GM10248 (cell line): ENCODE measurements around the gene LRBA.

ENCODE experiments used
- CTCF ChIA-PET: fragments of 300-600 bp; sonication (Branson Sonifier 250); formaldehyde crosslinking; extraction: SDS; loops from one replicate; lab custom pipeline; 2021; ENCODE audit warnings: antibody characterized with exemption; lab: Yijun Ruan, JAX
- POLR2A ChIA-PET: fragments of 350-650 bp; sonication (Branson Sonifier 250); formaldehyde crosslinking; extraction: SDS; loops from one replicate; lab custom pipeline; 2020; ENCODE audit warnings: antibody characterized with exemption; lab: Yijun Ruan, JAX
- DNase-seq: peaks from one replicate; pipeline ENCODE4 v3.0.0; 2012; ENCODE audit errors: extremely low spot score
- TF ChIP-seq, protein P1 (sequence below): IDR thresholded peaks from 2 replicates; pipeline ENCODE4 v1.5.1; 2012; ENCODE audit warnings: mild to moderate bottlenecking, low read depth; ENCODE audit errors: extremely low read depth, missing control alignments, control extremely low read depth

The LRBA gene

GRCh38 chr4:150224896-150225591 lies 790.0 kb downstream of the LRBA start:
- ChIA-PET CTCF (interaction anchor here (1.4 to 1.5 kb wide), 2 partner anchors 18 to 217 kb away, joined by 3 to 4 read pairs; no protein-coding TSS in a partner anchor), POLR2A (no interaction called here)
- TF ChIP-seq, protein P1, sequence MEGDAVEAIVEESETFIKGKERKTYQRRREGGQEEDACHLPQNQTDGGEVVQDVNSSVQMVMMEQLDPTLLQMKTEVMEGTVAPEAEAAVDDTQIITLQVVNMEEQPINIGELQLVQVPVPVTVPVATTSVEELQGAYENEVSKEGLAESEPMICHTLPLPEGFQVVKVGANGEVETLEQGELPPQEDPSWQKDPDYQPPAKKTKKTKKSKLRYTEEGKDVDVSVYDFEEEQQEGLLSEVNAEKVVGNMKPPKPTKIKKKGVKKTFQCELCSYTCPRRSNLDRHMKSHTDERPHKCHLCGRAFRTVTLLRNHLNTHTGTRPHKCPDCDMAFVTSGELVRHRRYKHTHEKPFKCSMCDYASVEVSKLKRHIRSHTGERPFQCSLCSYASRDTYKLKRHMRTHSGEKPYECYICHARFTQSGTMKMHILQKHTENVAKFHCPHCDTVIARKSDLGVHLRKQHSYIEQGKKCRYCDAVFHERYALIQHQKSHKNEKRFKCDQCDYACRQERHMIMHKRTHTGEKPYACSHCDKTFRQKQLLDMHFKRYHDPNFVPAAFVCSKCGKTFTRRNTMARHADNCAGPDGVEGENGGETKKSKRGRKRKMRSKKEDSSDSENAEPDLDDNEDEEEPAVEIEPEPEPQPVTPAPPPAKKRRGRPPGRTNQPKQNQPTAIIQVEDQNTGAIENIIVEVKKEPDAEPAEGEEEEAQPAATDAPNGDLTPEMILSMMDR = no peak
- no peak for DNase-seq

- TF ChIP-seq, protein P1 = no peak
- CTCF ChIA-PET = interaction anchor here (0.9 to 2.5 kb wide), 2 partner anchors 23 to 82 kb away, joined by 3 to 9 read pairs; no protein-coding TSS in a partner anchor
- DNase-seq = no peak
- POLR2A ChIA-PET = no interaction called here
Measured at GRCh38 chr4:150219841-150220240, 795.2 kb downstream of the LRBA start.

DNA sequence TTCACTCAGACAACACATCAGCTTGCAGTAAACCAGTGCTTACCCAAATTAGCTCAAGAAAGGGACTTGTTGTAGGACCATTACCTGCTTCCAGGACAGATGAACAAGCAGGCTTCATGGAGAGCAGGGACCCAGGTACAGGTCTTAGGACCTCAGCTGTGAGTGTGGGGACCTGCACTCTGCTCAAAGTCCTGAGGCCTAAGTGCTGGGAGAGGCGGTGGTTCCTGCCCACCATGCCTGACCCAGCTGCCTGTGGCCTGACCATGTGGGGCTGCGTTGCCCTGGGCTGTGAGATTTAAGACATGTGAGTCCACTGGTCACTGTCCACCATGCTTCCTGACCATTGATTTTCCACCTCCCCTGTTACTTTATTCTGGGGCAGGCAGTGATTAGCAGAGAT lies 796.6 kb downstream of the LRBA start:
- no peak for DNase-seq
- ChIA-PET CTCF (interaction anchor here (0.8 to 2.5 kb wide), 6 partner anchors 9 to 209 kb away, joined by 3 to 9 read pairs (median 5); no protein-coding TSS in a partner anchor), POLR2A (no interaction called here)
- TF ChIP-seq, protein P1 = no peak

GRCh38 chr4:150217808-150218207 lies 797.3 kb downstream of the LRBA start:
- CTCF ChIA-PET = interaction anchor here (0.8 to 2.5 kb wide), 8 partner anchors 9 to 208 kb away, joined by 3 to 9 read pairs (median 5); no protein-coding TSS in a partner anchor
- no peak for DNase-seq
- TF ChIP-seq, protein P1 = no peak
- POLR2A ChIA-PET = no interaction called here

- TF ChIP-seq, protein P1 = no peak
- ChIA-PET POLR2A (no interaction called here), CTCF (interaction anchor here (1.2 to 2.1 kb wide), 5 partner anchors 10 to 207 kb away, joined by 3 to 7 read pairs (median 5); no protein-coding TSS in a partner anchor)
- DNase-seq = no peak
Measured at GRCh38 chr4:150217192-150217591, 797.9 kb downstream of the LRBA start.

DNA sequence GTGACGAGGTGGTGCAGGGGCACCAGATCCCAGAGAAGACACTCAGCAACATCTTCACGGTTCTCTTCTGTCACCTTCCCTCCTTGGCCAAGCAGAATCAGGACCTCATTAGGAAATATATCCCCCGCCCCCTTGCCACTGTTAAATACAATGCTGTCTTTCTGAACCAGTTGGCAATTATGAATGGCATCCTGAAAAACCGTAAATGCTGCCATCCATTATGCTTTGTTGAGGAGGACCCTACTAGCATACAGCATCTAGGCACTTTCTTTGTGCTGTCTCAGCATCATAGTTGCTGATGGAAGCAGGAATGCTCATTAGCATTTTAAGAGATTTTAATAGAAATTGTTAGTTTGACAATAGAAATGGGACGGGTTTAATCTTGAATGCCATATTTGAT lies 798.4 kb downstream of the LRBA start:
- POLR2A ChIA-PET = no interaction called here
- no peak for DNase-seq
- CTCF ChIA-PET = interaction anchor here (1.2 to 2.1 kb wide), 4 partner anchors 11 to 207 kb away, joined by 5 to 7 read pairs (median 6); no protein-coding TSS in a partner anchor
- TF ChIP-seq, protein P1 = no peak
